Progenitor cell of endocrine pancreas (in vitro differentiated cells): Measurements from ENCODE around the gene ST6GALNAC4. TPM values are rescaled to one million over a fixed set of nuclear protein-coding genes. Genes with fewer than 3 reads are reported as not detected.
A peak's percentile ranks its signal among the peaks of the same experiment; 100 is the strongest.
"Not testable (repeated sequence)": the region's sequence is repeated elsewhere in the genome, so short reads cannot be mapped to it uniquely, and the experiment has no call there.

Experiments used
- DNase-seq: peaks from one replicate; pipeline ENCODE4 v3.0.0; 2021; ENCODE audit warnings: low spot score; ENCODE audit not compliant: unreplicated experiment
- H3K27ac Mint-ChIP-seq: 2 replicates; pipeline ENCODE4 v1.8.0; 2021; ENCODE audit warnings: mild to moderate bottlenecking, moderate library complexity, mixed read lengths
- H3K27me3 Mint-ChIP-seq: 2 replicates; pipeline ENCODE4 v1.8.0; 2021; ENCODE audit warnings: mixed read lengths
- H3K36me3 Mint-ChIP-seq: 2 replicates; pipeline ENCODE4 v1.8.0; 2022; ENCODE audit warnings: mixed read lengths; ENCODE audit not compliant: insufficient read depth
- H3K4me1 Mint-ChIP-seq: 2 replicates; pipeline ENCODE4 v1.8.0; 2021; ENCODE audit warnings: low read depth, mixed read lengths
- H3K4me3 Mint-ChIP-seq: 2 replicates; pipeline ENCODE4 v1.8.0; 2021; ENCODE audit warnings: low read depth, mild to moderate bottlenecking, moderate library complexity, mixed read lengths
- H3K9me3 Mint-ChIP-seq: 2 replicates; pipeline ENCODE4 v1.8.0; 2021; ENCODE audit warnings: low read depth, mixed read lengths
- total RNA-seq: library from RNA; stranded (reverse); gene quantifications from 2 replicates; pipeline ENCODE4 v1.2.1, GENCODE V29; 2021
- TF ChIP-seq, protein P1 (sequence below): fragments of 200-600 bp; sonication (generic); IDR thresholded peaks from one replicate; pipeline ENCODE4 v1.5.0; 2021; ENCODE audit warnings: antibody characterized with exemption, mild to moderate bottlenecking; ENCODE audit not compliant: unreplicated experiment

The ST6GALNAC4 gene
- total RNA-seq, 1 donor from 2014 or later: 7.7 TPM

DNA sequence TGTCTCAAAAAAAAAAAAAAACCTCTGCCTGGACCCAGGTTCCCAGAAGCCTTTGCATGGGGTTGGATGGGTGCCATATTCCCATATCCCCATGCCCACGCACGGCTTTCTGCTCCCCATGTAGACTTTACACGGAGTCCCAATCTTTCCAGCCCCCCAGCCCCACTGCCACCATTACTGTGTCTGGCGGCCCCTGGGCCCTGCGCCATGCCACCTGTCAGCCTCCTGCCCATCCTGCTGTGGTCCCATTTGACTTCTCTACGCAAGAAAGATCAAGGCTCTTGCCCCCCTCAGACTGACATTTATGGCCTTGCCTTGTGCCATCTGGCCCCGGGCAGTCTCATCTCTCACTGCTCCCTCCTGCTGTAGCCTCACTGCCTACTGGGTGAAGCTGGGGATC is 32.9 kb downstream of the ST6GALNAC4 start:
- Mint-ChIP-seq H3K36me3 (peaks cover 5% of the 10 kb centered on the region), H3K27ac (no peak overlapping the region), H3K27me3 (no peaks in the 10 kb centered on the region), H3K9me3 (no peaks in the 10 kb centered on the region), H3K4me3 (no peak overlapping the region), H3K4me1 (peaks cover 1% of the 10 kb centered on the region)
- TF ChIP-seq, protein P1, sequence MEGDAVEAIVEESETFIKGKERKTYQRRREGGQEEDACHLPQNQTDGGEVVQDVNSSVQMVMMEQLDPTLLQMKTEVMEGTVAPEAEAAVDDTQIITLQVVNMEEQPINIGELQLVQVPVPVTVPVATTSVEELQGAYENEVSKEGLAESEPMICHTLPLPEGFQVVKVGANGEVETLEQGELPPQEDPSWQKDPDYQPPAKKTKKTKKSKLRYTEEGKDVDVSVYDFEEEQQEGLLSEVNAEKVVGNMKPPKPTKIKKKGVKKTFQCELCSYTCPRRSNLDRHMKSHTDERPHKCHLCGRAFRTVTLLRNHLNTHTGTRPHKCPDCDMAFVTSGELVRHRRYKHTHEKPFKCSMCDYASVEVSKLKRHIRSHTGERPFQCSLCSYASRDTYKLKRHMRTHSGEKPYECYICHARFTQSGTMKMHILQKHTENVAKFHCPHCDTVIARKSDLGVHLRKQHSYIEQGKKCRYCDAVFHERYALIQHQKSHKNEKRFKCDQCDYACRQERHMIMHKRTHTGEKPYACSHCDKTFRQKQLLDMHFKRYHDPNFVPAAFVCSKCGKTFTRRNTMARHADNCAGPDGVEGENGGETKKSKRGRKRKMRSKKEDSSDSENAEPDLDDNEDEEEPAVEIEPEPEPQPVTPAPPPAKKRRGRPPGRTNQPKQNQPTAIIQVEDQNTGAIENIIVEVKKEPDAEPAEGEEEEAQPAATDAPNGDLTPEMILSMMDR: no peak
- no peak for DNase-seq

DNA sequence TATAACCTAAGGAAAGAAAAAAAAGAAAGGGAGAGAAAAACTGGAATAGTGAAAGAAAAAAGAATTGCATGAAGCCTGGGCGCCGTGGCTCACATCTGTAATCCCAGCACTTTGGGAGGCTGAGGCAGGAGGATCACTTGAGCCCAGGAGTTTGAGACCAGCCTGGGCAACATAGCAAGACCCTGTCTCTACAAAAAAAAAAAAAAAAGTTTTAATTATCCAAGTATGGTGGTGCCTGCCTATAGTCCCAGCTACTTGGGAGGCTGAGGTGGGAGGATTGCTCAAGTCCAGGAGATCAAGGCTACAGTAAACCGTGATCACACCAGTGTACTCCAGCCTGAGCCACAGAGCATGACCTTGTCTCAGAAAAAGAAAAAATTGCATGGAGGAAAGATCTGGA is 35.1 kb downstream of the ST6GALNAC4 start:
- not testable (repeated sequence) for H3K9me3 Mint-ChIP-seq, H3K27ac Mint-ChIP-seq, H3K4me3 Mint-ChIP-seq, H3K4me1 Mint-ChIP-seq, DNase-seq, H3K27me3 Mint-ChIP-seq, H3K36me3 Mint-ChIP-seq

DNA sequence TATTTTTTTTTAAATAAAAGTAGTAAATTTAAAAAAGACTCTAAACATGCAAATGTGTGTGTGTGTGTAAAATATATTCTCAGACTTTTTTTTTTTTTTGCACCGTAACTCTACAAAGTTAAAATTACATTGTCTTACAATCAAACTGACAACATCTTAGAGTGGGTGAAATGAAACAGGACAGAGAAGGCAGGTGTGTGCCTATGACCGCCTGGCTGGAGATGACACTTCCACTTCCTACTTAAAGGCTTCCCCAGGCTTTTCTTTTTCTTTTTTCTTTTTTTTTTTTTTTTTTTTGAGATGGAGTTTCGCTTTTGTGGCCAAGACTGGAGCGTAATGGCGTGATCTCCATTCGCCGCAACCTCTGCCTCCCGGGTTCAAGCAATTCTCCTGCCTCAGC is 36.7 kb downstream of the ST6GALNAC4 start:
- Mint-ChIP-seq H3K9me3 (no peaks in the 10 kb centered on the region), H3K4me1 (peaks cover 3% of the 10 kb centered on the region), H3K27ac (no peak overlapping the region), H3K4me3 (no peak overlapping the region), H3K36me3 (no peaks in the 10 kb centered on the region), H3K27me3 (no peaks in the 10 kb centered on the region)
- TF ChIP-seq, protein P1: no peak
- no peak for DNase-seq

DNA sequence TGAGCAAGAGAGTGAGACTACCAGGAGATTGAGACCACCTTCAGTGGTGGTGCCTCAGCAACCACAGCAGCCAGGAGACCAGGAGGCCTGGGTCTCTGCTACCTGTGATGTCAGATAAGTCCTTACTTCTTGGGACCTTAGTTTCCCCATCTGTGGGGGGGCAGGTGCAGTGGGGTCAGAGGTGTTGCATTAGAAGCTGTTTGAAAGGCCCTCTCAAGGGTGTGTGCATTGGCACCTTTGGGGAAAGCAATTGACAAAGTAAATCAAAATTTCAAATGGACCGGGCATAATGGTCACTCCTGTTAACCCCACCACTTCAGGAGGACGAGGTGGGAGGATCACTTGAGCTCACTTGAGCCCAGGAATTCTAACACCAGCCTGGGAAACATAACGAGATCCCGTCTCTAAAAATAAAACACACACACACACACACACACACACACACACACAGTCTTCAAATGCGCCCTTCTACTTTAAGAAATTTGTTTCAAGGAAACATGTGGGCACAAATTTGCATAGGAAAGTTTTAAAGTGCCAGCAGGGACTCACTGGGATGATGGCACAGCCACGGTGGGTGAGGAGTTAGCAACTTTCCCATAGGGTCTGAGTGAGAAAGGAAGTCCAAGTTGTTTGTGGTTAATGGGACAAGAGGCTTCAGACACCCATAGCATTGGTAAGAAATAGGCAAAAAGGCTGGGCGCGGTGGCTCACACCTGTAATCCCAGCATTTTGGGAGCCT is 38.0 kb downstream of the ST6GALNAC4 start:
- no peak overlapping the region for H3K4me3 Mint-ChIP-seq
- no peak for DNase-seq
- H3K9me3 Mint-ChIP-seq: no peaks in the 10 kb centered on the region
- TF ChIP-seq, protein P1: no peak
- no peaks in the 10 kb centered on the region for H3K27me3 Mint-ChIP-seq
- no peaks in the 10 kb centered on the region for H3K36me3 Mint-ChIP-seq
- H3K4me1 Mint-ChIP-seq: peaks cover 2% of the 10 kb centered on the region
- no peak overlapping the region for H3K27ac Mint-ChIP-seq

DNA sequence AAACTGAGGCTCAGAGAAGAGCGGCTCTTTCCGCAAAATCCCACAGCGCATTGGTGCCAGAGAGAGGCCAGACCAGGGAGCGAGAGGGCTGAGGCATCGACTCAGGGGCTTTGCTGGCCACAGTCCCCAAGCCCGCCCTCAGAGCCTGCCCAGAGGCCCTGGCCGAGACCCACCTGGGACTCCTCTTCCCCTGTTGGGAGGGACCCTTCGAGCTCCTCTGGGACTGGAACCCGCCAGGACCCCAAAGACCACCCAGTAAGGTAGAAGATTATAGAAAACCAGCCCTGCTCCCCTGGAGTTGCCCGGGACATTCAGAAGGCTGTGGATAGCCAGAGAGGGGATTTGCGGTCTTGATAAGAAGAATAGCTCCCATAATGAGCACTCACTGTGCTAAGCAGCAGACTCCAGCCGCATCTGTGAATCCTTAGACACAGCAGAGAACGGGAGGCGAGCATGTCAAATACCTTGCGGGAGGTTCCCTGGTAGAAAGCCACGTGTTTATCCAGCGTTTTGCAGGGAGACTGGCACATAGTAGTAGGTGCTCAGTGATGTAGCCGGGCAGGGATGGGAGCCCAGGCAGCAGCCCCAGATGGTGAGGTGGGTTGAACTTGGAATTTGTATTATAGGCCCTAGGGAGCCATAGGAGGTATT is 38.7 kb downstream of the ST6GALNAC4 start:
- Mint-ChIP-seq H3K36me3 (no peaks in the 10 kb centered on the region), H3K4me3 (peak overlapping the region; percentile 81), H3K27ac (no peak overlapping the region), H3K9me3 (no peaks in the 10 kb centered on the region), H3K27me3 (no peaks in the 10 kb centered on the region), H3K4me1 (peaks cover 2% of the 10 kb centered on the region)
- TF ChIP-seq, protein P1: no peak
- DNase-seq: no peak

DNA sequence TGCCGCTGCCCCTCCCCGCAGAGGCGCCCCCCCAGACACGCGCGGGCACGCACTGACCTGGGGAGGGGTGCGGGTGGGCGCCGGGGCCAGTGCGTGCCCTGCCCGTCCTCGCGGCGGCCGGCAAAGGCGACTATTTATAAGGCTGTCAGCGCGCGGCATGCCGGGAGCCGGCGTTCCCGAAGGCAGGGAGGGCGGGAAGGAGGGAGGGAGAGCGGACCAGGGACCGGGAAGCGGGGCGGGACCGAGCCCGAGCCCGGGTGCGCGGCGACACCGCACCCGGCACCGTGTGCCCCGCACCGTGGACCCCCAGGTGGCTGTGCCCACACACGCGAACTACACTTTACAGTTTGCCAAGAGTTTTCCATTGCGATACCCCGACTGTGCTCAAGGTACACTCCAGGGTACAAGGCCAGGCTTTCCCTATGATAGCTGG is 39.3 kb downstream of the ST6GALNAC4 start, which contains the start of gene AK1:
Gene AK1 (minus strand): TSS at position 110 of the 433 bp plus-strand sequence. CDS start 3,058 bp downstream, outside the sequence.
- peak; percentile 61 for DNase-seq
- Mint-ChIP-seq H3K4me1 (peaks cover 2% of the 10 kb centered on the region), H3K9me3 (no peaks in the 10 kb centered on the region), H3K27ac (peak within 1 kb of the TSS; percentile 90), H3K4me3 (peak within 1 kb of the TSS; percentile 81), H3K27me3 (no peaks in the 10 kb centered on the region), H3K36me3 (no peaks in the 10 kb centered on the region)
- TF ChIP-seq, protein P1: no peak
